GM19467 (cell line): ENCODE results near the gene UGCG.

ENCODE experiments used
- ATAC-seq: cut with Tn5 transposase; IDR thresholded peaks from one replicate; pipeline ENCODE4 v1.9.1; 2021; ENCODE audit warnings: mild to moderate bottlenecking, moderate library complexity; ENCODE audit not compliant: unreplicated experiment

Gene UGCG

DNA sequence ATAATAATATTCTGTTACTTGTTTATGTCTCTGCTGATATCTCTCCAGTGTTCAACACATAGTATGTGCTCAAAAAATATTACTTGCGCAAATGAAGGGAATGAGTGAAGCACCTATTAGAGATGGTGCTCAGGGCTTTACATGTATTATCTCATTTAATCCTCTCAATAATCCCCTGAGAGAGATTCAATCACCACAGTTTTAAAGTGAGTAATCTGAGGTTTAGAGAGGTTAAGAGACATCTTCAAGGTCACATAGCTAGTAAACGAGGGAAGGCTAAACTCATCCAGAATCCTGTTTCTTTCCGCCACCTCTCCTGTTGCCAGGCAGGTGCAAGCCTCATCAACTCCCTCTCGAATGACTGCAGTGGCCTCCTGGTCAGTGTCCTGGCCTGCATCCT is 82.0 kb downstream of the UGCG start:
- ATAC-seq = no peak

GRCh38 chr9:111979561-111979960 is 82.9 kb downstream of the UGCG start:
- no peak for ATAC-seq

DNA sequence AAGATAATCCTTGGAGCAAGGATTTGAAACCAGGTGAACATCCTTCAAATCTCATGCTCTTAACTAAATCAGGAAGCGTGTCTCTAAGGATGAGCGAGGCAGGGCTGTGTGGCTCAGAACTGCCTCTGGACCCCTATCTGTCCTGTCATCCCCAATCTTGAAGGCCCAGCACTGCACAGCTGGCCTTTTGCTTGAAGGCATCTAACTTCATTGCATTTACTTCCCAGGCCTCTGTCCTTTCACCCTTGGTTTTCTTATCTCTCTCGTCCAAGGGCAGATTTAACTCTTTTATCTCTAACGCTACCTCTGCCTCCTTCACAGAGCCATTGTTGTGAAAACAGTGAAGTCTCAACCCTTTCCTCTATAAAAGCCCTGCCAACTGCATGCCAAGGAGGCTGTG is 83.8 kb downstream of the UGCG start:
- ATAC-seq = no peak

DNA sequence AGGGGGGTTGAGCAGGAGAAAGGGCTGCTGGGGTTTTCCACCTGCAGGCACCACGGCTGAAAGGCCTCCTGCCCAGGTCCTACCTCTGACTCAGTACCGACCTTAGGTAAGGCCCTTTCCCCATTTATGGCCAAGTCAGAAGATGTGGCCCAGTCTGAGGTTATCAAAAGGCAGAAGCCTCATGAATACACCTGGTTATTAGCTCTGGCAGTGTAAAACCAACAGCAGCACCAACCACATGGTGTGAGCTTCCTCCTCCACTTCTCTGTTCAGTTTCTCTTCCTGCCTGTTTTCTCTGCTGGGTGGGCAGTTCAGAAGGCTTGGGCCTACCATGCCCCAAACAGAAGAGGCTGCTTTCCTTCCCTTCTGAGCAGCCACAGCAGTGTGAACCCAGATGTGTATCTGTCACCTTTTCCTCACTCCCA is 86.9 kb downstream of the UGCG start:
- ATAC-seq = peak; percentile 64

- ATAC-seq = peak; percentile 2
Measured at GRCh38 chr9:111984086-111984802, 87.6 kb downstream of the UGCG start.
